PFSK-1 (cell line): ENCODE data around the gene KRTAP10-3.

Experiments
- FOXP2 ChIP-seq: optimal IDR thresholded peaks from 2 replicates; pipeline ENCODE3; 2011; ENCODE audit warnings: borderline replicate concordance, control low read depth, inconsistent platforms; ENCODE audit not compliant: insufficient read depth; ENCODE audit errors: extremely low read length, extremely low read depth
- POLR2AphosphoS5 ChIP-seq: IDR thresholded peaks from 2 replicates; pipeline ENCODE4 v1.6.1; 2012; ENCODE audit warnings: low read depth, mild to moderate bottlenecking, control low read depth, low read length, moderate library complexity
- REST ChIP-seq, 2 experiments: IDR thresholded peaks; 2 replicates each; pipeline versions ENCODE4 v1.6.1 to v1.8.0; 2011 to 2012; ENCODE audit warnings: low read depth in 2 of 2, low read length in 2 of 2, control low read depth in 1 of 2, inconsistent platforms in 1 of 2, mild to moderate bottlenecking in 1 of 2, moderate library complexity in 1 of 2; ENCODE audit not compliant: insufficient read depth in 1 of 2
- SIN3A ChIP-seq: IDR thresholded peaks from 2 replicates; pipeline ENCODE4 v1.6.1; 2012; ENCODE audit warnings: mild to moderate bottlenecking, low read length, moderate library complexity, borderline replicate concordance; ENCODE audit not compliant: insufficient read depth
- TAF1 ChIP-seq: IDR thresholded peaks from 2 replicates; pipeline ENCODE4 v1.6.1; 2012; ENCODE audit warnings: low read length, control low read depth, borderline replicate concordance; ENCODE audit not compliant: insufficient read depth

The KRTAP10-3 gene

GRCh38 chr21:44567481-44568171 lies 9.0 kb upstream of the KRTAP10-3 start:
- TF ChIP-seq REST (IDR thresholded peaks at IDR 0.05; ENCODE audit: insufficient read depth in 1 of 2, low read depth in 2 of 2, low read length in 2 of 2) (no peak), FOXP2 (no peak), SIN3A (no peak), TAF1 (no peak), POLR2AphosphoS5 (no peak)

GRCh38 chr21:44566403-44566802 lies 7.8 kb upstream of the KRTAP10-3 start:
- TF ChIP-seq SIN3A (no peak), POLR2AphosphoS5 (no peak), FOXP2 (no peak), TAF1 (no peak), REST (IDR thresholded peaks at IDR 0.05; ENCODE audit: insufficient read depth in 1 of 2, low read depth in 2 of 2, low read length in 2 of 2) (no peak)

GRCh38 chr21:44564886-44565598 lies 6.4 kb upstream of the KRTAP10-3 start:
- TF ChIP-seq SIN3A (no peak), TAF1 (no peak), FOXP2 (no peak), REST (IDR thresholded peaks at IDR 0.05; ENCODE audit: insufficient read depth in 1 of 2, low read depth in 2 of 2, low read length in 2 of 2) (no peak), POLR2AphosphoS5 (no peak)

GRCh38 chr21:44564099-44564498 lies 5.5 kb upstream of the KRTAP10-3 start:
- TF ChIP-seq POLR2AphosphoS5 = no peak
- TF ChIP-seq REST (IDR thresholded peaks at IDR 0.05; ENCODE audit: insufficient read depth in 1 of 2, low read depth in 2 of 2, low read length in 2 of 2) = no peak
- TF ChIP-seq TAF1 = no peak
- TF ChIP-seq FOXP2 = no peak
